Measurements from ENCODE around the gene UBE2E3.
A peak's percentile ranks its signal among the peaks of the same experiment; 100 is the strongest.
"Not testable (repeated sequence)": the region's sequence is repeated elsewhere in the genome, so short reads cannot be mapped to it uniquely, and the experiment has no call there.

Gene UBE2E3

GRCh38 chr2:180980106-180980942 lies at the start of gene UBE2E3:
Gene UBE2E3 (plus strand): TSS chr2:180980605. CDS start chr2:180982043, 1,438 bp downstream.
- H3K36me3 ChIP-seq (ENCODE audit: control insufficient read depth, insufficient read depth, low read length), result no peaks in the 10 kb centered on the region
- WGBS (ENCODE audit: insufficient coverage, insufficient read length), result no CpG with 5 or more reads among the region's 106 CpGs
- H3K4me3 ChIP-seq (ENCODE audit: low read length), result peak within 1 kb of the TSS; percentile 88
- H3K27ac ChIP-seq (ENCODE audit: low read length), result no peak within 1 kb of the TSS
- no peaks in the 10 kb centered on the region for H3K4me1 ChIP-seq (ENCODE audit: control insufficient read depth, insufficient read depth, low read length)
- H3K9me3 ChIP-seq (ENCODE audit: control insufficient read depth, insufficient read depth, low read length), result no peaks in the 10 kb centered on the region
- peak; percentile 27 for DNase-seq (ENCODE audit: low read depth, low spot score)
- no peaks in the 10 kb centered on the region for H3K27me3 ChIP-seq (ENCODE audit: control insufficient read depth, insufficient read depth, low read length)

- H3K4me3 ChIP-seq (ENCODE audit: low read length), result no peak overlapping the region
- no peaks in the 10 kb centered on the region for H3K27me3 ChIP-seq (ENCODE audit: control insufficient read depth, insufficient read depth, low read length)
- no peaks in the 10 kb centered on the region for H3K9me3 ChIP-seq (ENCODE audit: control insufficient read depth, insufficient read depth, low read length)
- no peak for DNase-seq (ENCODE audit: low read depth, low spot score)
- no peaks in the 10 kb centered on the region for H3K36me3 ChIP-seq (ENCODE audit: control insufficient read depth, insufficient read depth, low read length)
- no peaks in the 10 kb centered on the region for H3K4me1 ChIP-seq (ENCODE audit: control insufficient read depth, insufficient read depth, low read length)
- H3K27ac ChIP-seq (ENCODE audit: low read length), result no peak overlapping the region
Measured at GRCh38 chr2:180931841-180932240, 48.6 kb upstream of the UBE2E3 start.

DNA sequence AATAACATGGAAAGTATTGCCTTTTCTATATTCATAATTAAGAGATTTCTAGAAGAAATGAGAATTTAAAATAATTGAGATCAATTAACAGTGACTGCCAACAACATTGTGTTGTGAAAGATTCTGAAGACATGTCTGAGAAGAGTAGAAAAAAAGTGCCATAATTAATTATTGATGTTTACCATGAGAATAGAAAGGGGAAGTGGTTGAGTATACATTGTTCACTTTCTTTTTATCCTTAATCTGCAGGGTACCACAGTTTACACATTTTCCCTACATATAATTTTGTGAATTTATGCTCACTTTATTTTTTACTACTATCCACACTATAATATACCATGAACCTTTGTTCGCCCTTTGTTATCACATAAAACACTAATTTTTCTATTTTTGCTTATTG lies 47.1 kb upstream of the UBE2E3 start:
- DNase-seq (ENCODE audit: low read depth, low spot score), result no peak
- WGBS (ENCODE audit: insufficient coverage, insufficient read length), result 100% methylated on average over 1 of the region's 1 CpG
- Histone ChIP-seq H3K9me3 (ENCODE audit: control insufficient read depth, insufficient read depth, low read length) (no peaks in the 10 kb centered on the region), H3K27ac (ENCODE audit: low read length) (no peak overlapping the region), H3K4me1 (ENCODE audit: control insufficient read depth, insufficient read depth, low read length) (no peaks in the 10 kb centered on the region), H3K4me3 (ENCODE audit: low read length) (no peak overlapping the region), H3K27me3 (ENCODE audit: control insufficient read depth, insufficient read depth, low read length) (no peaks in the 10 kb centered on the region), H3K36me3 (ENCODE audit: control insufficient read depth, insufficient read depth, low read length) (no peaks in the 10 kb centered on the region)

GRCh38 chr2:180934911-180935310 lies 45.5 kb upstream of the UBE2E3 start:
- no peaks in the 10 kb centered on the region for H3K4me1 ChIP-seq (ENCODE audit: control insufficient read depth, insufficient read depth, low read length)
- no CpG with 5 or more reads among the region's 1 CpG for WGBS (ENCODE audit: insufficient coverage, insufficient read length)
- no peaks in the 10 kb centered on the region for H3K9me3 ChIP-seq (ENCODE audit: control insufficient read depth, insufficient read depth, low read length)
- no peak for DNase-seq (ENCODE audit: low read depth, low spot score)
- H3K36me3 ChIP-seq (ENCODE audit: control insufficient read depth, insufficient read depth, low read length), result no peaks in the 10 kb centered on the region
- H3K27me3 ChIP-seq (ENCODE audit: control insufficient read depth, insufficient read depth, low read length), result no peaks in the 10 kb centered on the region
- H3K27ac ChIP-seq (ENCODE audit: low read length), result no peak overlapping the region
- H3K4me3 ChIP-seq (ENCODE audit: low read length), result no peak overlapping the region

DNA sequence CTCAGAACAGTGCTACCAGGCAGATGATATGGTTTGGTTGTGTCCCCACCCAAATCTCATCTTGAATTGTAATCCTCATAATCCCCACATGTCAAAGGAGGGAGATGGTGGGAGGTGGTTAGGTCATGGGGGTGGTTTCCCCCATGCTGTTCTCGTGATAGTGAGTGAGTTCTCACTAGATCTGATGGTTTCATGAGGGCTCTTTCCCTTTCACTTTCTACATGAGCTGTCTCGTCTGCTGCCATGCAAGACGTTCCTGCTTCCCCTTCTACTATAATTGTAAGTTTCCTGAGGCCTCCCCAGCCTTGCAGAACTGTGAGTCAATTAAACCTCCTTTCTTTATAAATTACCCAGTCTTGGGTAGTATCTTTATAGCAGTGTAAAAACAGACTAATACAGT lies 42.9 kb upstream of the UBE2E3 start:
- not testable (repeated sequence) for DNase-seq (ENCODE audit: low read depth, low spot score); H3K4me3 ChIP-seq (ENCODE audit: low read length); H3K27me3 ChIP-seq (ENCODE audit: control insufficient read depth, insufficient read depth, low read length); H3K4me1 ChIP-seq (ENCODE audit: control insufficient read depth, insufficient read depth, low read length); H3K27ac ChIP-seq (ENCODE audit: low read length); H3K36me3 ChIP-seq (ENCODE audit: control insufficient read depth, insufficient read depth, low read length); H3K9me3 ChIP-seq (ENCODE audit: control insufficient read depth, insufficient read depth, low read length)
- no CpG with 5 or more reads among the region's 3 CpGs for WGBS (ENCODE audit: insufficient coverage, insufficient read length)

DNA sequence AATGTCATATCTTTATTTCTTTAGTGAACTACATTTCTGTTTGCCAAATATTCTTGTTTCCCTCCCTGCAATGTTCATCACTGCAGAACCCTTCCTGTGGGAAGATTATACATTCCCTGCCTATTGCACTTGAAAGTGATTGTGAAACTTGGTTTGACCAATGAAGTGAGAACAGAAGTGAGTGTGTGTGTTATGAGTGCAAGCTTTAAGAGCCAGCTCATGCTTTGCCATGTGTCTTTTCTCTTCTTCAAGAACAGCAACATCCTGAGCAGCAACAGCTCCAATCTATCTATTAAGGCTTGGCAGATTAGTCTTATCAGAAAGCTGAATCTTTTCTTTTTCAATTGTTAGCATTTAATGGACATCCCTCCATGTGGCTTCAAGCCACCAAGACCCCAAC lies 42.0 kb upstream of the UBE2E3 start:
- DNase-seq (ENCODE audit: low read depth, low spot score), result no peak
- no peaks in the 10 kb centered on the region for H3K36me3 ChIP-seq (ENCODE audit: control insufficient read depth, insufficient read depth, low read length)

DNA sequence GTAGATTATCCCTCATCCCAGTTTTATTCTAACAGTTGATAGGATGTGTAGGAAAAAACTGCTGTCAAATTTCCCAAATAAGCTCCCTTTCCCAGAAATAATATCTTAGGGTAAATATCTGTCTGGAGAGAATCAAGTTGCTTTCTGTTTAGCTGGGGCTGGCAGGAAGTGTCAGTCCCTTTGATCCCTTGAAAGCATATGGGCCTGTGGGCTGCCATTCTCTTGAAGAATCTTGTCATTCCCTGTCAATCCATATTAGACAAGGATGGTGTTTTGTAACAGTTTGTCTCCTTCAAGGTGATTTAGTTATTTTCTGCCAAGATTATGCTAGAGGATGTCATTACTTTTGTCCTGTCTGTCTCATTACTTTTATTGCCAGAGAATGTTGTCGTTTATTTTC lies 37.1 kb upstream of the UBE2E3 start:
- no peak for DNase-seq (ENCODE audit: low read depth, low spot score)
- no peaks in the 10 kb centered on the region for H3K4me1 ChIP-seq (ENCODE audit: control insufficient read depth, insufficient read depth, low read length)
- no peaks in the 10 kb centered on the region for H3K27me3 ChIP-seq (ENCODE audit: control insufficient read depth, insufficient read depth, low read length)
- WGBS (ENCODE audit: insufficient coverage, insufficient read length), result no CpG with 5 or more reads among the region's 1 CpG
- no peak overlapping the region for H3K4me3 ChIP-seq (ENCODE audit: low read length)
- no peak overlapping the region for H3K27ac ChIP-seq (ENCODE audit: low read length)
- H3K9me3 ChIP-seq (ENCODE audit: control insufficient read depth, insufficient read depth, low read length), result no peaks in the 10 kb centered on the region
- no peaks in the 10 kb centered on the region for H3K36me3 ChIP-seq (ENCODE audit: control insufficient read depth, insufficient read depth, low read length)

More for the DNA sequence above, 42.0 kb upstream of the UBE2E3 start:
- H3K4me3 ChIP-seq (ENCODE audit: low read length), result no peak overlapping the region
- H3K27ac ChIP-seq (ENCODE audit: low read length), result no peak overlapping the region
- no peaks in the 10 kb centered on the region for H3K9me3 ChIP-seq (ENCODE audit: control insufficient read depth, insufficient read depth, low read length)
- no peaks in the 10 kb centered on the region for H3K27me3 ChIP-seq (ENCODE audit: control insufficient read depth, insufficient read depth, low read length)
- no peaks in the 10 kb centered on the region for H3K4me1 ChIP-seq (ENCODE audit: control insufficient read depth, insufficient read depth, low read length)

DNA sequence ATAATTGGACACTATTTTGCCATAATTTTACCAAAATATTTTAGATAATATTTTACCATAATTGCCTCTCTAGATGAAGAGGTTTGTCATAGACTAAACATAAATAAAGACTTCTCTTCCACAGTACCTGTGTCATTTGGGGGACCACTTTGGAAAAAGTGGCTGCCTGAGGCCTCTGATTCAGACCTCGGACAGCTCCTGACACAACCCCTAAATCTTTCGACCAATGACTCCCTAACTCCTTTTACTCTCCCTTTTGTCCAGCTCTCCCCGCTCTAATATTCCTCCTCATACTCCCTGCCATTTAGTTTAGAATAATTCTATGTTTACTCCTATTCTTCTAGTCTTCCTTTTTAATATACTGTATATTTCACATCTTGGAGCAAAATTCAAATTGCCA lies 36.0 kb upstream of the UBE2E3 start:
- no peak overlapping the region for H3K27ac ChIP-seq (ENCODE audit: low read length)
- no peak overlapping the region for H3K4me3 ChIP-seq (ENCODE audit: low read length)
- no peaks in the 10 kb centered on the region for H3K27me3 ChIP-seq (ENCODE audit: control insufficient read depth, insufficient read depth, low read length)
- H3K36me3 ChIP-seq (ENCODE audit: control insufficient read depth, insufficient read depth, low read length), result no peaks in the 10 kb centered on the region
- no peaks in the 10 kb centered on the region for H3K9me3 ChIP-seq (ENCODE audit: control insufficient read depth, insufficient read depth, low read length)
- no peaks in the 10 kb centered on the region for H3K4me1 ChIP-seq (ENCODE audit: control insufficient read depth, insufficient read depth, low read length)
- DNase-seq (ENCODE audit: low read depth, low spot score), result no peak
- 100% methylated on average over 2 of the region's 3 CpGs for WGBS (ENCODE audit: insufficient coverage, insufficient read length)

- no peaks in the 10 kb centered on the region for H3K4me1 ChIP-seq (ENCODE audit: control insufficient read depth, insufficient read depth, low read length)
- H3K27ac ChIP-seq (ENCODE audit: low read length), result no peak overlapping the region
- no peaks in the 10 kb centered on the region for H3K36me3 ChIP-seq (ENCODE audit: control insufficient read depth, insufficient read depth, low read length)
- WGBS (ENCODE audit: insufficient coverage, insufficient read length), result no CpG with 5 or more reads among the region's 1 CpG
- no peak for DNase-seq (ENCODE audit: low read depth, low spot score)
- H3K9me3 ChIP-seq (ENCODE audit: control insufficient read depth, insufficient read depth, low read length), result no peaks in the 10 kb centered on the region
- no peaks in the 10 kb centered on the region for H3K27me3 ChIP-seq (ENCODE audit: control insufficient read depth, insufficient read depth, low read length)
- no peak overlapping the region for H3K4me3 ChIP-seq (ENCODE audit: low read length)
Measured at GRCh38 chr2:180947208-180947689, 33.2 kb upstream of the UBE2E3 start.

DNA sequence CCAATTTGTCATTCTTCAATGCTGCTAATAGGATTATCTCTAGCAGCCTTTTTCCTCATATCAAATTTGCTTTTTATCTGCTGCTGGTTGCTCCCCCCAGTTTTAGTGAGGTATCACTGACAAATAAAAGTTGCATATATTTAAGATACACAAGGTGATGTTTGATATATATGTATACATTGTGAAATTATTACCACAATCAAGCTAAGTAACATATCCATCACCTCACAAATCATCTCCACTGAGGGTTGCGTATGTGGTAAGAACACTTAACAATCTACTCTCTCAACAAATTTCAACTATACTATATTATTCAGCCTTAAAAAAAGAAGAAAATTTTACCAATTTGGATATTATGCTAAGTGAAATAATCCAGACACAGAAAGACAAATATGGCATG lies 30.5 kb upstream of the UBE2E3 start:
- no peaks in the 10 kb centered on the region for H3K36me3 ChIP-seq (ENCODE audit: control insufficient read depth, insufficient read depth, low read length)
- no peak overlapping the region for H3K27ac ChIP-seq (ENCODE audit: low read length)
- WGBS (ENCODE audit: insufficient coverage, insufficient read length), result no CpG with 5 or more reads among the region's 1 CpG
- H3K9me3 ChIP-seq (ENCODE audit: control insufficient read depth, insufficient read depth, low read length), result no peaks in the 10 kb centered on the region
- no peaks in the 10 kb centered on the region for H3K27me3 ChIP-seq (ENCODE audit: control insufficient read depth, insufficient read depth, low read length)
- no peak overlapping the region for H3K4me3 ChIP-seq (ENCODE audit: low read length)
- no peak for DNase-seq (ENCODE audit: low read depth, low spot score)
- H3K4me1 ChIP-seq (ENCODE audit: control insufficient read depth, insufficient read depth, low read length), result no peaks in the 10 kb centered on the region

- Histone ChIP-seq H3K9me3 (ENCODE audit: control insufficient read depth, insufficient read depth, low read length) (no peaks in the 10 kb centered on the region), H3K36me3 (ENCODE audit: control insufficient read depth, insufficient read depth, low read length) (no peaks in the 10 kb centered on the region), H3K4me3 (ENCODE audit: low read length) (no peak overlapping the region), H3K27ac (ENCODE audit: low read length) (no peak overlapping the region), H3K27me3 (ENCODE audit: control insufficient read depth, insufficient read depth, low read length) (no peaks in the 10 kb centered on the region), H3K4me1 (ENCODE audit: control insufficient read depth, insufficient read depth, low read length) (no peaks in the 10 kb centered on the region)
- DNase-seq (ENCODE audit: low read depth, low spot score), result no peak
- WGBS (ENCODE audit: insufficient coverage, insufficient read length), result no CpG with 5 or more reads among the region's 2 CpGs
Measured at GRCh38 chr2:180952082-180952481, 28.3 kb upstream of the UBE2E3 start.

All from iPS DF 6.9 (cell line).